GM12878 (cell line): ENCODE measurements around the gene ABHD6. TPM values are rescaled to one million over a fixed set of nuclear protein-coding genes. Genes with fewer than 3 reads are reported as not detected.
A peak's percentile ranks its signal among the peaks of the same experiment; 100 is the strongest.

Source experiments
- ASH2L ChIP-seq: fragments of 300-600, 200-600 bp; sonication (generic); IDR thresholded peaks from 2 replicates; pipeline ENCODE4 v1.6.1; 2017; ENCODE audit warnings: low read depth, mild to moderate bottlenecking, borderline replicate concordance
- BACH1 ChIP-seq: fragments of 450-650 bp; IDR thresholded peaks from 2 replicates; pipeline ENCODE4 v1.6.1; 2017; ENCODE audit warnings: mild to moderate bottlenecking, borderline replicate concordance
- BHLHE40 ChIP-seq, 2 experiments: fragments of 450-650 bp in 1 of 2; IDR thresholded peaks; 2 replicates each; pipeline ENCODE4 v1.6.1; 2011 to 2017; ENCODE audit warnings: low read depth in 2 of 2, borderline replicate concordance in 1 of 2, improper control_type of control experiment in 1 of 2, low read length in 1 of 2, mild to moderate bottlenecking in 1 of 2
- IKZF1 ChIP-seq: fragments of 450-650 bp; conservative IDR thresholded peaks from 2 replicates; pipeline ENCODE4 v1.6.1; 2017; ENCODE audit warnings: antibody characterized with exemption, mild to moderate bottlenecking
- JUND ChIP-seq: IDR thresholded peaks from 2 replicates; pipeline ENCODE4 v1.6.1; 2012; ENCODE audit warnings: low read depth, mild to moderate bottlenecking, low read length, improper control_type of control experiment, moderate library complexity
- KDM1A ChIP-seq: fragments of 200-600 bp; sonication (generic); IDR thresholded peaks from 2 replicates; pipeline ENCODE4 v1.6.1; 2016; ENCODE audit warnings: borderline replicate concordance
- MAX ChIP-seq: IDR thresholded peaks from 2 replicates; pipeline ENCODE4 v1.6.1; 2012; ENCODE audit warnings: low read depth, low read length, improper control_type of control experiment
- MEF2A ChIP-seq: IDR thresholded peaks from 2 replicates; pipeline ENCODE4 v1.6.1; 2011; ENCODE audit warnings: low read depth, mild to moderate bottlenecking, low read length, moderate library complexity; ENCODE audit not compliant: insufficient read depth
- ZBTB40 ChIP-seq: fragments of 450-650 bp; IDR thresholded peaks from 2 replicates; pipeline ENCODE4 v1.6.1; 2016; ENCODE audit warnings: mild to moderate bottlenecking, moderate library complexity, borderline replicate concordance
- polyA plus RNA-seq, 11 experiments: library from polyadenylated mRNA; depleted of rRNA in 4 of 11; unstranded in 6 of 11; stranded (reverse) in 5 of 11; fragments of >200 nt; fragmentation: Nextera tagmentation in 4 of 11; fragmentation: Illumina TruSeq in 1 of 11; extraction: Ambion mirVana in 4 of 11; extraction: Trizol in 1 of 11; gene quantifications; 1 replicate in 1 of 11; 2 replicates in 10 of 11; pipeline versions ENCODE4 v1.2.1 to v1.2.3, GENCODE V29; 2011 to 2016; ENCODE audit warnings: inconsistent platforms in 2 of 11, missing spikeins in 2 of 11, low read depth in 1 of 11
- total RNA-seq, 4 experiments: library from RNA; depleted of rRNA in 3 of 4; stranded (reverse); fragments of >200 nt in 3 of 4; fragmentation: Illumina TruSeq in 1 of 4; extraction: Trizol in 1 of 4; gene quantifications; 2 replicates each; pipeline versions ENCODE4 v1.2.1 to v1.2.3, GENCODE V29; 2013 to 2021

The ABHD6 gene
- total and polyA plus RNA-seq, 10 of the 15 experiments (the other 5 are each of a cell fraction or from before 2014, with no cell fraction given): 1.4 to 33.2 (median 3.2) TPM

- TF ChIP-seq ZBTB40 (no peak), BHLHE40 (IDR thresholded peaks at IDR 0.05; ENCODE audit: borderline replicate concordance in 1 of 2, low read depth in 2 of 2, low read length in 1 of 2) (no peak), ASH2L (no peak), JUND (no peak), BACH1 (no peak), MAX (no peak), KDM1A (no peak), MEF2A (no peak), IKZF1 (peak; percentile 30)
Observed at GRCh38 chr3:58236527-58237237, 910 bp upstream of the ABHD6 start (continued).
